Measurements from ENCODE around the gene BPIFB6.
"Not testable (repeated sequence)": the region's sequence is repeated elsewhere in the genome, so short reads cannot be mapped to it uniquely, and the experiment has no call there.

Gene BPIFB6

DNA sequence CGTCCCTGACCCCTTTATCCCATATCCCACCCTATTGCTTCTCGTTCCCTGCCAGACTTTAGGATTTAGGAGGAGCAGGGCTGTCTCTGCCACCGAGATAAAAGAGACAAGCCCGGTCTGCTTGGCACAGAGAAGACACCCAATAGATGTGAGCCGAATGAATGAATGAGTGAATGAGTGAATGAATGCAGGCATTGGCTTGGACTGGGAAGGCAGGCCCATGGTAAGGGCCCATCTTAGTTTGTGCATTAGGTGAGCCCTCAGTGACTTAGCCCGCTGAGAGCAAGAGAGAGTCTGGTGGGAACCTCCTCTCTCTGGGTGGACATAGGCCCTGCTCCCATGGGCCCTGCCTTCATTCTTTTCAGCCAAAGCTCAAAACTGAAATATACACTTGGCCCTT is 879 bp upstream of the BPIFB6 start:
- DNase-seq = no peak

DNA sequence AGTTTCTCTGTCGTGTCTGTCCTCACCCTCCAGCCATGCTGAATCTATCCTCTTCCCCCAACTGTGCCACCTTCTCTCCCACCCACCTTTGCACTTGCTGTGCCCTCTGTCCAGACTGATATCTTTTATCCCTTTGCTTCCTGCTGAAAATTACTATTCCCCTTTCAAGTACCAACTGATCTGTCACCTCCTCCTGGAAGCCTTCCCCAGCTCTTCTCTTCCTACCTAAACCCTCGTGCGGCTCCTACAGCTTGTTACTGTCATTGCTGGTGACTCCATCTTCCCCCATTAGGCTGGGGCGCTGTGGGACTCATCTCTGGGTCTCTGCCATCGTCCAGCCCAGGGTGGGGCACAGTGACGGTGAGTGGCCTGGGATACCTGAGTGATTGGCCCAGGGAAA is 1.1 kb downstream of the BPIFB6 start:
- DNase-seq = no peak

DNA sequence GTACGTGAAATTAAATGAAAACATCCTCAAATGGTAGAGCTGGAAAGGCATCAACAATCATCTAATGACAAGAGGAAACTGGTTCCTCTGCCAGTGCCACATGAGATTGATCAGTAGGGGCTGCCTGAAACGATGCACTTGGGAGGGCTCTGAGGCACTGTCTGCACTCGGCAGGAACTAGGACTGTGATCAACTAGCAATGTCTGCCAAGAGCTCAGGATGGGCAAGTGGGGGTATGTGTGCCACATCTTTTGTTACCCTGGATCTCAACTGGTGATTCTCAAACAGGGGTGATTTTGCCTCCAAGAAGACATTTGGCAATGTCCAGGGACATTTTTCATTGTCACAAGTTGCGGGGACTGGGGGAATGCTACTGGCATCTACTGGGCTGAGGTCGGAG is 1.9 kb downstream of the BPIFB6 start:
- no peak for DNase-seq

DNA sequence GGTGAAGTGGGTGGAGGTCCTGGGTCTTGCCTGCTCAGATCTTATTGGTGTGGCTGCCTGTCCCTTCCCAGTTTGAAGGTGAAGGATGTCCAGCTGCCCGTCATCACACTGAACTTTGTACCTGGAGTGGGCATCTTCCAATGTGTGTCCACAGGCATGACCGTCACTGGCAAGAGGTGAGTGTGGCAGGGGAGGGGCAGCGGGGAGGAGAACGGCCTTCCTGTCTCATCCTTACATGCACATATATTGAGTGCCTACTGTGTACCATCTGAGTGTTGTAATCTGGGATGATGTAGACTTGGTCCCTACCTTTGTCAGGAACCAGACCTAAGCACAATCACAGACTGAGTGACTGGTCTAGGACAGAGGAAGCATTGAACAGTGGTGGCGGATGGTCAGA is 2.7 kb downstream of the BPIFB6 start:
- DNase-seq = no peak

DNA sequence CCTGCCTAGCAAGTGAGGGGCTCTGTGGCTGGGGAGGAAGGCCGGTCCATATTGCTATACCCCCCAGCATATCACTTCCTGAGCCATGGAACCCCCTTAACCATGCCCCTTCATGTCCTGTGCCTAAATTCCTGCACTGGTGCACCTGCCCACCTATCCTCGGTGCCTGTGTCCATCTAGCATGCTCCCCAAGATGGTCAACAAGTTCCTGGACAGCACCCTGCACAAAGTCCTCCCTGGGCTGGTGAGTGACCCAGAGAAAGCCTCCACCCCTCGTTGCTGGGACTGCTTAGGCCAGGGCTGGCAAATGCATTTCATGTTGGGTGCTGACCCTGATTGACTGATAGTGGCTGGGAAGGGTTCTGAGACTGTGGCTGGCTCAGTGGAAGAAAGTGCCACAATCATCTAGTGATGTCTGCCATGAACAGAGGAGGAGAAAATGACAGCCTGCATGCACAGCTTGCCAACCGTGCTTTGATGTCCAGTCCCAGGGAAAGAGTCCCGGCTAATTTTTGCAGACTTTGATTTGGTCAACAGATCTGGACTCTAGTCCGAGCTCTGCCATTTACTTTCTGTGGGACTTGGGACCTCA is 3.5 kb downstream of the BPIFB6 start:
- no peak for DNase-seq

DNA sequence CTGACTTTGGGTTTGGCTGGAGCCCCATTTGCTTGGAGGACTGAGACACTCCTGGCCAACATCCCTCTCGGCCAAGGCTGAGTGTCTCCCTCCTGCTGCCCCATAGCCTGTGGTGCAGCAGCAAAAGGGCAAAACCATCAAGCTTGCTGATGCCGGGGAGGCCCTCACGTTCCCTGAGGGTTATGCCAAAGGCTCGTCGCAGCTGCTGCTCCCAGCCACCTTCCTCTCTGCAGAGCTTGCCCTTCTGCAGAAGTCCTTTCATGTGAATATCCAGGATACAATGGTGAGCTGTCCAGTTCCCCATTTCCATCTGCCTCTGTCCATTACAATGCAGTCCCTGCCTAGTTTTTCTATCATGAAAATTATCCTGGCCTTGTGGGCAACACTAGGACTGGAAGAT is 6.0 kb downstream of the BPIFB6 start:
- no peak for DNase-seq

DNA sequence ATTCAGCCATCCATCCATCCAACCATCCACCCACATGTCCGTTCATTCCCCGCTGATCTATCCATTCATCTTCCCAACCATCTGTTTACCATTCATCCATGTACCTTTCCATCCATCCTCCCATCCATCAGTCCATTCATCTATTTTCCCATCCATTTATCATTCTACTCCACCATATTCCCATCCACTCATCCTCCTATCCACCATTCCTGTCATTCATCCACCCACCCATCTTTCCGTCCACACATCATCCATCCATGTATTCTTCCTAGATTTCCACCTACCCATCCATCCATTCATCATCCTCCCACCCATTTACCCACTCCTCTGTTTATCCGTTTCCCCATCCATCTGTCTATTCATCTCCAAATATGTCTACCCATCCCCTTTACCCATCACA is 6.8 kb downstream of the BPIFB6 start:
- DNase-seq = no peak

DNA sequence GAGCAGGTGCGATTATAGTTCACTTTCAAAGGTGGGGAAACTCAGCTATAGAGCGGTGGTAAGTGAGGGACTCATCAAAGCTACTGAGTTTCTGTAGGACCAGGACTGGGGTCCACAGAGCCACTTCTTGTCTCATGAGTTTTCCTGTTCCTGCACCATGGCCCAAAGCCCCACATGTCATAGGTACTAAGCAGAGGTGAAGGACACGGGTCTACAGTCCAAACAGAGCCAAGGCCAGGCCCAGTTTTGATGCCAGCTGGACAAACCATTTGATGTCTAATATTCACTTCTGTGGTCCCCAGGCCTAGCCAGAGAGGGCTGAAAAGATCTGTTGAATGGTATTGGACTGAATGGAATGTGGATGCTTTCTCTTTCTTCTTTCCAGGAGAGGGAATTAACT is 11.0 kb downstream of the BPIFB6 start:
- no peak for DNase-seq

DNA sequence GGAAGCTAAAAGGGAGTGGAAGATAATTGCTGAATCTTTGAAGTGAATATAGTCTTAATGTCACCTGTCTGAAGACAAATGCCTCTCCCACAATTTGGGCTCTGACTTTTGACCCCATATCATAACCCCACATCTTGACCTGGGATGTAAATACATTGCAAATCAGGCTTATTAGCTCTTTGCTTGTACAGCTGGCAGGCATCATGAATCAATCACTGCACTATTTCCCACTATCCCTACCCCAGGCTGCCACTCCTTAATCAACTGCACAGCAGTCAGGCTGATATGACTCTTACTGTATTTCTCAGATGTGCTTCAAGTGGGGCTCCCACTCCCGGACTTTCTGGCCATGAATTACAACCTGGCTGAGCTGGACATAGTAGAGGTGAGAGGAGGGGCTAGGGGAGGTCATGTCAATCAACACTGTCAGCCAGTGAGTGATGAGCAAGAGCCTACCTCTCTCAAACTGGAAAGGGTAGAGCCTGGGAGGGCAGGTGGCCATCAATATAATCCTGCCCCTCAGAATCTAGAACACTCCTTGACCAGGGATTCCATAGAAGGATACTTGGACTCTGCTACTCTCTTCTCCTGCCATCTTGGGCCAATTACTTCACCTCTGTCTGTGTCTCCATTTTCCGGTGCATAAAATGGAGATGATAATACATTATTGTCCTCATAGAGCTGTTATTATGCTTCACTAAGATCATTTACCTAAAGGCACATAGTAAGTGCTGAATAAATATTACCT is 11.7 kb downstream of the BPIFB6 start:
- no peak for DNase-seq

DNA sequence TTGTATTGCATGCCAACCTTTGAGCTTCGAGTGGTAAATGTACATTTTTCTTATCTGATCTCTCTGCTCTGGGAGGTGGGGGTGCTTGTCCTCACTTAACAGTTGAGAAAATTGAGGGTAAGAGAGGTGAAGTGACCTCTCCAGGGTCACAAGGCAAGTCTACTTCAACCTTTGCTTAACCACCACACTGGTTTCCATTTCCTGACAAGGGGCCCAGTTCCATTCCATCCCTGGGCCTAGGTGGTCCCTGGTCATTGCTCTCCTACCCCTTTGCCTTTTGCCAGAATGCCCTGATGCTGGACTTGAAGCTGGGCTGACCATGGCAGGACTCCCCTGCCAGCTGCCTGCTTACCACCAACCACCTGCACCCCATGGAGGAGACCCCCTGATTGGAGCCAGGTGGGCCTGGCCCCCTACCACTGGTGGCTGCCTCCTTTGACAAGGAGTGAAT is 12.3 kb downstream of the BPIFB6 start:
- no peak for DNase-seq

DNA sequence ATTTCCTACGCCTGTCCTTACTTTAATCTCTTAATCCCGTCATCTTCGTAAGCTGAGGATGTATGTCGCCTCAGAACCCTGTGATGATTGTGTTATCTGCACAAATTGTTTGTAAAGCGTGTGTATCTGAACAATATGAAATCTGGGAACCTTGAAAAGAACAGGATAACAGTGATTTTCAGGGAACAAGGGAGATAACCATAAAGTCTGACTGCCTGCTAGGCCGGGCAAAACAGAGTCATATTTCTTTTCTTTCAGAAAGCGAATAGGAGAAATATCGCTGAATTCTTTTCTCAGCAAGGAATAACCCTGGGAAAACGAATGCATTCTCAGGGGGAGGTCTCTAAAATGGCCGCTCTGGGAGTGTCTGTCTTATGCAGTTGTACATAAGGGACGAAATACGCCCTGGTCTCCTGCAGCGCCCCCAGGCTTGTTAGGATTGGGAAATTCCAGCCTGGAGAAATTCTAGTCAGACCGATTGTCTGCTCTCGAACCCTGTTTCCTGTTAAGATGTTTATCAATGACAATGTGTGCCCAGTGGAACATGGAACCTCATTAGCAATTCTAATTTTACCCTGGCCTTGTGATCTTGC is 13.8 kb downstream of the BPIFB6 start:
- DNase-seq = not testable (repeated sequence)

DNA sequence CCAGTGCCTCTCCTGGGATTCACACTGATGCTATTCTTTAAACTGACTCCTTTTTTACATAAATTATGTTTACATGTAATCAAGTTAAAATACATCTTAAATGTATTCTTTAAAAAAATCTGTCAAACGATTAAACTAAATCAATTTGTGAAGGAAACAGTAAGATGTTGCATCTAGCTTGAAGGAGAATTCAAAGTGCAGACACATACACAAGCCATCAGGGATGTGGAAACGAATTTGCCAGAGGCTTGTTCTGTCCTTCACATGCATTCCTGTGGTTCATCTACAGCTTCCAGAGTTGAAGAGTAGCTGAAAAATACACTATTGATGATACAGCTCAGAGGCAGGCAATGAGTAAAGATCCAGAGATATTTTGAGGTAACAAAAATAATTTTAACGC is 15.0 kb downstream of the BPIFB6 start:
- no peak for DNase-seq

DNA sequence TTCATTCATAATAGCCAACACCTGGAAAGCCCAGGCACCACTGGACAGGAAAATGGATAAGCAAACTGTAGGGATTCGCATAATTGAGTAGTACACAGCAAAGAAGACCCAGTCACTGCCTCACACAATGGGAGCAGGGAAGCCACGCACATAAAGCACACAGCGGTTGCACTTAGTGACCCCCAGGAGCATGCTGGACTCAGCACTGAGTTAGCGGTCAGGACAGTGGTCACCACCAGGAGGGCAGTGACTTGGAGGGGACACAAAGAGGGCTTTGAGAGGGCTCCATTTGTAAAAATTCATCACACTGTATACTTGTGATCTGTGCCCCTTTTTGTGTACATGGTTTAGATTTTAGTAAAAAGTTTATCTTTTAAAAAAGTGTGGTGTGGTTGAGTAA is 19.9 kb downstream of the BPIFB6 start:
- DNase-seq = no peak

DNA sequence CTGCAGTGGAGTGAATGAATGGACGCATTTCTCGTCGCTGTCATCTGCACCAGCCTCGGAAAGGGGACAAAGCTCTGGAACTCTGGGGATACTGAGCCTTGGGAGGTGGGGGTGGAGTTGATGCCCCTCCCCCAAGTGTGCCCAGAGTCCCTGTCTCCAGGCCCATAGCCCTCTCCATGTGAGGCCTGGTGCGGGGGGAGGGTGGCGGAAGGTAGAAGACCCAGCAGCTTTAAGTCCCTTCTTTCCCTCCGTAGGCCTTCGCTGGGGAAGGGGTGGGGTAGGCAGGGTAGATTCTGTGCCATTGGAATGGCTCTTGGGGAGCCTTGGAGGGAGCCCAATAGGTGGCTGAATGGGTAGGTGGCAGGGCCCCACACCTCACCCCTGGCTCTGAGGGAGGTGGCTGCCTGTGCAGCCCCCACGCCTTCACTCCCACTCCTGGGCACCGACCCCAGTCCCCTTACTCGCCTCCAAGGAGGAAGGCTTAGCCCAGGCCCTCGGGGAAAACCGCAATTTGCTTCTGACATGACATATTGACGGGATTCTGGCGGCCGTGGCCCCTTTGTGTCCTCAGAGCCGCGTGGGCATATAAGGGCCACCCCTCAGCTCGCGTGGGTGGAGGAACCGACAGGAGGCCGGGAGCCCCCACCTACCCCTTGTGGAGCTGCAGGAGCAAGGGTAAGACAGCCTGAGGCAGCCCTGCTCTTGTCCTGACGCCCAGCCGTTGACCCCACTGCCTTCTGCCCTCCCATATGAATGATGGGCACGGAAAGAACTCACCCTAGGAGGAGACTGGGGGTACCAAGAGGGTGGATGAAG is 22.1 kb downstream of the BPIFB6 start, which contains the start of gene BPIFB3:
Gene BPIFB3, plus strand, starts transcription at position 613 of the 816 bp plus-strand sequence. CDS start 1,533 bp downstream, outside the sequence.
- no peak for DNase-seq

DNA sequence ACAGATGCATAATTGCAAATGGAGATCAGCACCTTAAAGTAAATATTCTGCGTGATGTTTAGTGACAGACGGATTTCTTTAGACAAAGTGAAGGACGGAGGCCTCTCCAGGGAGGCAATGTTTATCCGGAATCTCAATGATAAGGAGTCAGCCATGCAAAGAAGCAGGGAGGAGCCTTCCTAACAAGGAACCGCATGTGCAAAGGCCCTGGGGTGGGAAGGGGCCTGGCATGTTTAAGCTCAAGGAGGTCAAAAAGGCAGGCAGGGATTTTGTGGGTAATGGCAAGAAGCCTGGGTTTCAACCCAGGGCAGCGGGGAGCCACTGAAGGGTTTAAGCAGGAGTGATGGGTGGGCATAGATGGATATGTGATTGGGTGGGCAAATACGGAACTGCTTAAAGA is 22.9 kb downstream of the BPIFB6 start:
- no peak for DNase-seq

DNA sequence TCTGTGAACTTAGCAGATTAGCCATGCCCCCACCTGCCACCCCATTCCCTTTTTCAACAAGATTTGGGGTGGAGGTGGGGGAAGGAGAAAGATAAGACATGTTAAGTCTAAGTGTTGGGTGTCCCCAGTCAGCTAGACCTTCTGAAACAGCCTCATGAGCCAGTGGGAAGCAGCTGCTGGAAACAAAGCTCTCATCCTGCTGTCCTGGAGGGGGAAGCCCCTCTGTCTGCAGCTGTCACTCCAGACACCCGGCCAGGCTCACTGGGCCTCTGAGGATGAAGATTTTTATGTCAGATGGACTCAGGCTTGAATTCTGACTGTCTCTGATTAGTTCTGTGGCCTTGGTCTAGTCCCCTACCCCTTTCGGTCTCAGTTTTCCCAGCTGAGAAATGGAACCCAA is 23.3 kb downstream of the BPIFB6 start:
- DNase-seq = no peak

DNA sequence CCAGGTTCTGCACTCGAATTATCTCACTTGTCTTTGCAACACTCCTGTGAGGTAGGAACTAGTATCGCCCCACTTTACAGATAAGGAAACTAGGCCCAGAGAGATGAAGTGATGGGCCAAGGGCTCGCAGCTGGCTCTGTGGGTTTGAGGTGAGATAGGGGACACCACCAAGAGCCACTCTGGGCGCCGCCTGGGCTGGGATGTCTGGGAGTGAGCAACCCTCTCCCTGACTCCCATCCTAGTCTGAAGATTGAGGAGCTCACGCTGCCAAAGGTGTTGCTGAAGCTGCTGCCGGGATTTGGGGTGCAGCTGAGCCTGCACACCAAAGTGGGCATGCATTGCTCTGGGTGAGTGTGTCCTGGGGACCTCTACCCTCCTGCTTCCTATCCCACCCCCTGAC is 27.7 kb downstream of the BPIFB6 start:
- no peak for DNase-seq

DNA sequence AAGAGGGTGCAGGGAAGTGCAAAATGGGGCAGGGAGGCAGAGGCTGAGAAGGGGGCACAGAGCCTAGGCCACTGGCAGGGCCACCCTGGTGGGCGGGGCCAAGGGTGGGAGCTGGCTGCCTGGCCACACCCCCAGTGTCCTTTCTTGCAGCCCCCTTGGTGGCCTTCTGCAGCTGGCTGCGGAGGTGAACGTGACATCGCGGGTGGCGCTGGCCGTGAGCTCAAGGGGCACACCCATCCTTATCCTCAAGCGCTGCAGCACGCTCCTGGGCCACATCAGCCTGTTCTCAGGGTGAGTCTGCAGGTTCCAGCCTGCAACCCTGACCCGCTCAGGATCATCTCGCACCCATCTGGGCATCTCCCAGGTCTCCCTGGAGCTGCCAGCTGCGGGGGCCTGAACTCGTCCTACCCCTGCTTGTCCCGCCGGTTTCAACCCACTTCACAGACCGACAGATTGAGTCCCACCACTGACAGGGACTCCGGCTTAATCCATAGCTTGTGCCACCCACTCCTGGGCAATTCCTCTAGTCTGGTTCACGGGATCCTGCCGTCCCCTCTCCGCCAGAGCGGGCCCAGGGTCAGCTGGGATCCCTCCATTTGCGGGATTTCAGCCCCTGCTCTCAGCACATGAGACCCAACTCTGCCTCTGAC is 28.4 kb downstream of the BPIFB6 start:
- DNase-seq = no peak

DNA sequence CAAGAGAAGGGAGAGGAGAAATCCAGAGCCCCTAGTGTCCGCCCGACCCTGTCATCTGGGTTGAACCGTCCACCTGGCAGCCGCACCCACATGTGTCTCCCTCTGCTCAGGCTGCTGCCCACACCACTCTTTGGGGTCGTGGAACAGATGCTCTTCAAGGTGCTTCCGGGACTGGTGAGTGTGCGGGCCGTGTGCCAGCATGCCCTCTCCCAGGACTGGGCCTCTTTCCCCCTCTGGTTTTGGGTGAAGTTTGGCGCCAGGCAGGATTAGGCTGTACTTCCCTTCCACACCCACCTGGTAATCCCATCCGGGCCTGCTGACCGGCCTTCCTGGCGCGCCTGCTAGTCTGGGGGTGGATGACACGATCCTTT is 30.2 kb downstream of the BPIFB6 start:
- peak; percentile 29 for DNase-seq

DNA sequence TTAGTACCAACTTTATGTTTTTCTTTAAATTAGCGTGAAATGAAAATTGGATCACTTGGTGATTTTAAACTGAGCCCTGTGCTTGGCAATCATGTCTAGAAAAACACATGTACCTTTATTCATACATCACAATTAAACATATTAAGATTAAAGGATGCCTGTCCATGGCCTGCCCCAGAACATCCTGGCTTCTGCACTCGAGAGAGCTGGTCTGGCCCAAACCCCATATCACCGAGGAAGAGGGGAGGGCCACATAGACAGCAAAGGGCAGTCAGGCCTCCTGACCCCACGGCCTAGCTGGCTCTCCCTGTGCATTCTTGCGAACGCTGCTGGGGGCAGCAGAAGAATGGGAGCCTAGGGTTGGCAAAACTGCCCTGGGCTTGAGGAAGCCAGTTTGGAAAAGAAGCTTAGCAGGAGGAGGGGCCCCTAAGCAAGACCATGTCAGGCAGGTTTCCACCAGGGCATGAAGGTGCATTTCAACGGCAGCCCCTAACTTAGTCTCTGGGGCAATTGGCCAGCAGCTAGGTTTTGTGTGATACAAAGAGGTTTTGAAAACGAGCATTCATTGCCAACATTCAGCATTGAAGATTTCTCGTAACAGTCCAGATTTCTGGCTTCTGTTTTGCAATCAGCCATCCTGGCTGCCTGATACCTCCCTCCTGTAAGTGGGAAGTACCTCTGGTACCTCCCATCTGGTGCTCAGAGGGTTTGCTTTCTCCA is 30.8 kb downstream of the BPIFB6 start:
- DNase-seq = no peak

DNA sequence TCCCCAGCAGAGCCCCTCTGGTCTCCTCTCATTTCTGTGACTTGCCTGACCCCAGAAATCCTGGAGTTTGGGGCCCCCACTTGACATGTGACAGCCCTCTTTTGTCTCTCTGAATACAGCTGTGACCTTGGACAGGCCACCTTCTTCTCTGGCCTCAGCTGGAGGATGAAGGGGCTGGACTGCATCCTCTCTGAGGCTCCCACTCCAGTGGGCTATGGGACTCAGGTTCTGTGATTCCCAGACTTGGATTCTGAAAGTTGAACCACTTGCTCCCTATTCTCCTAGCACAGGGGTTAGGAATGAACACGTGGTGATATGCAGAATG is 31.3 kb downstream of the BPIFB6 start:
- DNase-seq = no peak

DNA sequence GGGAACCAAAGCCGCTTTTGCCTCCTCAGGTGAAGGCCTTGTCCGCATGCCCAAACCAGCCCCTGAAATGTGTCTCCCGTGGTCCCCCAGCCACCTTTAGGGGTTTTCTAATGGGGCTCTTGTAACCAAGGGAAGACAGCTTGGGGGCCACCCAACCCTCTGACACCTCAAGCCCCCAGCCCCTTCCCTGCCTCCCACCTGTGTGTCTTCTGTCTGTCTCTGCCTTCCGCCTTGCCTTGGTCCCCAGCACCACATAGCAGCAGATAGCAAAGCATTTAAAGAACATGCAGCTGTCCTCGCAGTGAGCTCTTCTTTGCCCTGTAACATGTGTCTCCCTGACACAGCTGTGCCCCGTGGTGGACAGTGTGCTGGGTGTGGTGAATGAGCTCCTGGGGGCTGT is 31.8 kb downstream of the BPIFB6 start:
- DNase-seq = no peak

Data from NCI-H524 treated with DMSO at 0.1 percent for 48 hours (cell line).